GM19240 (cell line): ENCODE results near the gene DDX19B.
"Not testable (repeated sequence)": the region's sequence is repeated elsewhere in the genome, so short reads cannot be mapped to it uniquely, and the experiment has no call there.

Experiments
- DNase-seq: peaks from one replicate; pipeline ENCODE4 v3.0.0; 2011; ENCODE audit warnings: low spot score; ENCODE audit not compliant: insufficient read length

DDX19B gene

GRCh38 chr16:70348991-70349390 is 50.0 kb downstream of the DDX19B start:
- DNase-seq: no peak

GRCh38 chr16:70349783-70350182 is 50.8 kb downstream of the DDX19B start:
- DNase-seq: no peak

GRCh38 chr16:70359552-70359951 is 60.6 kb downstream of the DDX19B start:
- no peak for DNase-seq

GRCh38 chr16:70364399-70364798 is 65.4 kb downstream of the DDX19B start:
- no peak for DNase-seq

GRCh38 chr16:70370145-70370544 is 71.2 kb downstream of the DDX19B start:
- DNase-seq: not testable (repeated sequence)

- DNase-seq: no peak
These were observed 71.9 kb downstream of the DDX19B start for GRCh38 chr16:70370924-70371323.

- DNase-seq: no peak
These were observed 74.1 kb downstream of the DDX19B start for GRCh38 chr16:70372921-70373728.

- no peak for DNase-seq
These were observed 75.2 kb downstream of the DDX19B start for GRCh38 chr16:70374213-70374612.

- DNase-seq: no peak
These were observed 76.9 kb downstream of the DDX19B start for GRCh38 chr16:70375636-70376611.

- DNase-seq: no peak
These were observed 78.8 kb downstream of the DDX19B start for GRCh38 chr16:70377782-70378181.

GRCh38 chr16:70378869-70379493 is 80.0 kb downstream of the DDX19B start:
- no peak for DNase-seq

GRCh38 chr16:70380248-70380918 is 81.4 kb downstream of the DDX19B start:
- no peak for DNase-seq

GRCh38 chr16:70380919-70381603 is 82.1 kb downstream of the DDX19B start:
- DNase-seq: peak; percentile 93

GRCh38 chr16:70381604-70382342 is 82.8 kb downstream of the DDX19B start:
- DNase-seq: no peak

GRCh38 chr16:70383421-70383960 is 84.5 kb downstream of the DDX19B start:
- DNase-seq: no peak
